A204.1 (cell line): ENCODE measurements around the gene ATP11C.
"Not testable (repeated sequence)": the region's sequence is repeated elsewhere in the genome, so short reads cannot be mapped to it uniquely, and the experiment has no call there.

Experiments used
- FAIRE-seq: peaks from 2 replicates; lab custom pipeline; 2012; peaks lifted over from hg19 to GRCh38; lab: Jason Lieb, UNC

Gene ATP11C

DNA sequence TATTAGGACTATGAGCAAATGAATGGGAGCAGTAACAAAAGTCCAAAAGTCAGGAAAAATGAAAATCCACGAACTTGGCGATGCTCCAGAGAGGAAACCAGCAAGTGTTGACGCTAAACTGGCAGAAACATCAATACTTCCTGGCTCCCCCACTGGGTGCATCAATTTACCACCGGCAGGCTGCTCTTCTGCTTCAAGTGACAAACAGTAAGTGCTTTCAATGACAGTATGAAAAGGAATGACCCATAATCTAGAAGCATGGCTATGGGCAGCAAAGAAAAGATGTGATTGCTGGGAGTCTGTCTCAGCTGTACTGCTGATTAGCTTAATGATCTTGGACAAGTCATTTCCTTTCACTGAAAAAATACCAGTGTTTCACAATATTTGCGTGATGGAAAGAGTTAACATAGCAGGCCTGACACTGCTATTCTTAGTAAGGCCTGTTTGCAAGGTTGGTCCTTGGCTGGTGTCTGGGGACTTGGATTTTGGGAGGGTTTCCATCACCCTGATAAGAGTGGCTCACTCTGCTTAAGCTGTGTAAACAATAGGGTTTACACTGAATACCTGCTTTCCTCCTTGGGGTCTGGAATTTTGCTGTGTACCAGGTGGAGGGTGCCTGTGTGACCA, 8.7 kb downstream of the ATP11C start:
- FAIRE-seq, result no peak

- not testable (repeated sequence) for FAIRE-seq
Observed at GRCh38 chrX:139921142-139921541, 11.7 kb downstream of the ATP11C start.

DNA sequence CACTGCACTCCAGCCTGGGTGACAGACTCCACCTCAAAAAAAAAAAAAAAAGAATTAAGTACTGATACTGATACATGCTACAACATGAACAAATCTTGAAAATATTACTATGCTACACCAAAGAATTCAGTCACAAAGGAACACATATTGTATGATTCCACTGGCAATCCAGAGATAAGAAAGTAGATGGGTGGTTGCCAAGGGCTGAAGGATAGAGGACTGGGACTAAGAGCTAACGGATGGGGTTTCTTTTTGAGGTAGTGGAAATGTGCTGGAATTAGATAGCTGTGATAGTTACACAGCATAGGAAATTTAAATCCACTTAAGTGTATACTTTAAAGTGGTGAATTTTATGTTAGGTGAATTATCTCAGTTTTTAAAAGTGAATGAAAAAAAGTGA, 12.5 kb downstream of the ATP11C start:
- no peak for FAIRE-seq

DNA sequence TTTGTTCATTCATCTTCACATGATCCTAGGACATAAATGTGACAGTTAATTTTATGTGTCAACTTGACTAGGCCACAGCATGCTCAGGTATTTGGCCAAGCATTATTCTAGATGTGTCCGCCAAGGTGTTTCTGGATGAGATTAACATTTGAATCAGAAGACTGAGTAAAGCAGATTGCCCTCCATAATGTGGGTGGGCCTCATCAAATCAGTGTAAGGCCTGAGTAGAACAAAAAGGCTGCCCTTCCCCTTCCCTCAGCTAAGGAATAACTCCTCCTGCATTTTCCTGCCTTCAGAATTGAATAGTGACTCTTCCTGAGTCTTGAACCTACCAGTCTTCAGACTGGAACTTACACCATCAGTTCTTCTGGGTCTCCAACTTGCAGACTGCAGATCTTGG, 18.4 kb downstream of the ATP11C start:
- no peak for FAIRE-seq

- no peak for FAIRE-seq
Observed at GRCh38 chrX:139909712-139910111, 23.1 kb downstream of the ATP11C start.

GRCh38 chrX:139907078-139907477, 25.8 kb downstream of the ATP11C start:
- FAIRE-seq, result no peak

DNA sequence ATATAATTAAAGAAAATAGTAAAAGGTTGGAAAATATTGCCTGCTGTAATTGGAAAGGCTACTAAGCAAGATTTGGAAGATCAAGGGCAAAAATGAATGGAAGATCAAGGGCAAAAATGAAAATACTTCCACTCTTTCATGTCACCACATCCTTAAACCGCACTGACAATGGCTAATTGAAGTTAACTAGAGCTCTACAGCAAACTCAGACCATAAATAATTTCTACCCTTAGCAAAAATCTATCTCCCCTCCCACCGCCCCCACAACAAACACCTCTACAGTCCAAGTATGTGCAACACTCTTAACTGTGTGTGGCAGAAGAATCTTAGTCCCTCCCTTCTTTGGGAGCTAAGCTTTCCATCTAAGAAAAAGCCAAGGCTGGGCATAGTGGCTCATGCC, 27.1 kb downstream of the ATP11C start:
- no peak for FAIRE-seq

DNA sequence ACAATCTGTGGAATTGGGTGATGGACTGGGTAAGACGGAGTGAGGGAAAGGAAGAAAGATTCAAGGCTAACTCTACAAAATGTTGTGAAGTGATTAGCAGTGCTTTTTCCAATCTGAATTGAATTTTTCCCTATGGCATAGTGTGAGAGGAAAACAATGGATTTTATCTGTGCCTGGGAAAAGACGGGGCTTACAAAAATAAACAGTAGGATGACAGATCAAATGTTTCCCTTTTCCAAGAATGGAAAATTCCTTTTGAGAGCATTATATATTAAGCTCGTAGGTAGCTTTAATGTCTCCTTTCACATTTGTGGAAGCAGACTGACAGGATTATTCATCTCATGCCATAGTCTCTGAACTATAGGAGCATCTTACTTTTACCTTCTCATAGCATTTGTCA, 27.8 kb downstream of the ATP11C start:
- FAIRE-seq, result no peak

DNA sequence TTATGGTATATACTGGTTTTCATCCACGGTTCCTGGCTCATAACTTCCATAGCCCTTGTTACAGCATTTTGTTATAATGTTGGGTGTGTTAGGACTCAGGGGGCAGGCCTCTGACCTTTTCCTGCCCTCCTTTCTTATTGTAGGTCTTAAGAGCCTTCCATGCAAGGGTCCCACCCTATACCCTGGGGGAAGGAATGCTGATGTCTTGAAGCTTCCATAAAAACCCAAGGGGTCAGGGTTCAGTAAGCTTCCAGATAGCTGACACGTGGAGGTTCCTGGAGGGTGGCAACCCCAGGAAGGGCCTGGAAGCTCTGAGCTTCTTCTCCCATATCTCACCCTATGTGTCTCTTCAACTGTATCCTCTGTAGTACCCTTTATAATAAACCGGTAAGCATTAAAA, 29.6 kb downstream of the ATP11C start:
- no peak for FAIRE-seq

DNA sequence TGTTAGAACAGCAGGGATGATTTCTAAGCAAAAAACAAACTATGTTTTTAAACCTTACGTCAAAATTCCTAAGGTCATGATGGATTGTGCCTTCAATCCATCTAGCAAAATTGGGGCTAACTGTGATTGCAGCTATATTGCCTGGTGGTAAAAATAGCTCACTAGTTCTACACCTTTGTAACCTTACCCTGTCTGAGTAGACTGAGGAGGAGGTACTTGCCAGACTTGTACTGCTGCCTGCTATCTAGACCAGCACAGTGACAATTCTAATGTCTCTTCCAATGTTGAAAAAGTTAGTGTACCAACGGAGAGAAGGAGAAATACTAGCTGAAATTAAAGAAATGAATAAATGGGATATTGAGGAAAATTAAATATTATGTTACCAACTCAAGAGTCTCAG, 30.3 kb downstream of the ATP11C start:
- FAIRE-seq, result no peak

DNA sequence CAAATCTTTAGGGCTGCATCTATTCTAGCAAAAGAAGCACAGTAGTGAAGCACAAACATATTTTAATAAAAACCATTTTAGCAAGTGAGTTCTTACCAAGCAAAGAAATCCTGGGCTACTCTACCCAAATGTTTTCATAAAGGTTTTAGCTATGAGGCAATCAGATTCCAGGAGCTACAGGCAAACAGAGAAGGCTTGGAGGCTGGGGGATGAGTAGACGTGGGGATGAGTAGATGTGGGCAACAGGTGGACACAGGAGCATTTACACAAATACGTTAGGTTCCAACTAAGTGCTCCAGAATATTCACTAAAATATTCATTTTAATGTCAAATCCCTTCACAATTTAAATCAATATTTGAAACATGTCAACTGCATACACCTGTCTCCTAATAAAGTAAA, 34.5 kb downstream of the ATP11C start:
- FAIRE-seq, result no peak

GRCh38 chrX:139892512-139892911, 40.3 kb downstream of the ATP11C start:
- FAIRE-seq, result no peak

- FAIRE-seq, result no peak
Observed at GRCh38 chrX:139890991-139891700, 41.7 kb downstream of the ATP11C start.

DNA sequence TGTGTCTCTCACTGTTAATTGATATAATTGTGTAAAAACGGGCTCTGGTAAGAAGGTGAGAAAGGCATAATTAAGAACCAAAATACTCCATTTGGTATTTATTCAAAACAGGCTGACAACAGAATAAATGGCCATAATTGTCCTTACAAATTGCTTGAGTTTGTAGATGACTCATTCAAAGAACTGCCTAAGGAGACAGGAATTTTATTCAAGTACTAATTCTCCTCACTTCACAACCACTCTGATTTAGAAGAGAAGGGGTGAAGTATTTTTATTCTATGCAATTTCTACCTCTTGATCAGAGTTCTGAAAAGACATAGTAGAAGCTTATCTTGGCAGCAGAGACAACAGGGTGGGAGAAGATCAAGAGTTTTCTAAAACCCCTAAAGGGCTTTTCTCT, 43.1 kb downstream of the ATP11C start:
- no peak for FAIRE-seq

DNA sequence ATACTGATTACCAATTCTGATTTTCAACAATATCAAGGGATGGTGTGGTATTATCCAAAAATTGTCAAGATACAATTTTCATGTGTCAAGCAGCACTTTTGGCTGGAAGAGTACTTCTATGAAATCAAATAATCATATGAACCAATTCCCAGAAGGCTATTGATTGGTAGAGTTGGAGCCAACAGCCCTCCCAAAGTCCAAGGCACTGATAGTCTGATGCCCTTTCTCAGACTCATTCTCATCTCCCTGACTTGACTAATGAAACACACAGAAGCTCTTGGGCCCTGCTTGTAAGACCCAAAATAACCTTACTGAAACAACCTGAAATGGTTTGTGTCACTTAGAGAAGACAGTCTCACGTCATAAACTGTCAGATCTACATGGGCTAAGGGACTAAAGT, 48.9 kb downstream of the ATP11C start:
- FAIRE-seq, result no peak

DNA sequence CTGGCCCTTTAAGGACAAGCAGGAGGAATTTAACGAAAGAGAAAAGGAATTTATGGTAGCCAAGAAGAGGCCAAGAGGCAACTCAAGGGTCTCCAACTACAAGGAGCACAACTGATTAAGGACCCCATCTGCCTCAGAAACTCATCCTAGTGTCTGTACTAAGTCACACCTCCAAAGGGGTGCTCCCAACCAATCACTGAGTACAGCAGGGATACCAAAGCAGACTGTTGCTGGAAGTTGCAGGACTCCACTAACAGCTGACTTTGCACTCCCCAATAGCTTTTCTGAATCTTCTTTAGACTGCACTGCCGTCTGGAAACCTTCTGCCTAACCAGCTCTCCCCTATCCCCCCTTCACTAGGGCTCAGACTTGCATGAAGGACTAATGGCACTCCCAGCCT, 50.6 kb downstream of the ATP11C start:
- FAIRE-seq, result no peak

- no peak for FAIRE-seq
Observed at GRCh38 chrX:139881572-139881971, 51.3 kb downstream of the ATP11C start.

- FAIRE-seq, result no peak
Observed at GRCh38 chrX:139881130-139881529, 51.7 kb downstream of the ATP11C start.

- no peak for FAIRE-seq
Observed at GRCh38 chrX:139877710-139878414, 55.0 kb downstream of the ATP11C start.

GRCh38 chrX:139875841-139876240, 57.0 kb downstream of the ATP11C start:
- FAIRE-seq, result no peak

- FAIRE-seq, result no peak
Observed at GRCh38 chrX:139869796-139870195, 63.1 kb downstream of the ATP11C start.

- FAIRE-seq, result no peak
Observed at GRCh38 chrX:139864640-139865039, 68.2 kb downstream of the ATP11C start.

GRCh38 chrX:139862208-139862607, 70.6 kb downstream of the ATP11C start:
- no peak for FAIRE-seq

DNA sequence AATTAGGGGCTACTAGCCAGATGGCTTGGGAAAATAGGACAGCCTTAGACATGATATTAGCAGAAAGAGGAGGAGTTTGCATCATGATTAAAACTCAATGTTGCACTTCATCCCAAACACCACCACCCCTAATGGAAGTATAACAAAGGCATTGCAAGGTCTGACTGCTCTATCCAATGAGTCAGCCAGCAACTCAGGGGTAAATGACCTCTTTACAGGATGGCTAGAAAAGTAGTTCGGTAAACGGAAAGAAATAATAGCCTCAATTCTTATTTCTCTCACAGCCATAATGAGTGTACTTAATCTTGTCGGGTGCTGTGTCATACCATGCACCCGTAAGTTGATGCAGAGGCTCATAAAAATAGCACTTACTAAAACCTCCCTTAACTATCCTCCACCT, 76.0 kb downstream of the ATP11C start:
- not testable (repeated sequence) for FAIRE-seq
